Lung (tissue), 12 donors: ENCODE measurements around the gene XXYLT1. TPM values are rescaled to one million over a fixed set of nuclear protein-coding genes. Genes with fewer than 3 reads are reported as not detected.

Experiments used
- ATAC-seq: fragments of 200-7000 bp; cut with Tn5 transposase; one replicate; pipeline ENCODE4 v1.9.1; 2020; ENCODE audit warnings: moderate number of reproducible peaks; ENCODE audit not compliant: insufficient read depth, low FRiP score
- DNase-seq, 3 donors: peaks; one replicate each; pipeline ENCODE4 v3.0.0-alpha.2; 2013 to 2017
- H3K27ac ChIP-seq, 2 donors: one replicate each; pipeline ENCODE4 v1.5.1; 2013; ENCODE audit warnings: mild to moderate bottlenecking in 2 of 2, moderate library complexity in 2 of 2, control low read depth in 1 of 2, inconsistent platforms in 1 of 2, low read depth in 1 of 2, low read length in 1 of 2
- H3K27me3 ChIP-seq, 3 donors: one replicate each; pipeline ENCODE4 v1.5.1; 2013; ENCODE audit warnings: low read length in 2 of 3; ENCODE audit not compliant: control insufficient read depth in 3 of 3, insufficient read depth in 3 of 3
- H3K36me3 ChIP-seq, 4 donors: one replicate each; pipeline ENCODE4 v1.5.1; 2013; ENCODE audit warnings: low read length in 4 of 4, mild to moderate bottlenecking in 1 of 4, moderate library complexity in 1 of 4; ENCODE audit not compliant: control insufficient read depth in 4 of 4, insufficient read depth in 4 of 4
- H3K4me1 ChIP-seq, 5 donors: one replicate each; pipeline ENCODE4 v1.5.1; 2013; ENCODE audit warnings: low read length in 5 of 5, mild to moderate bottlenecking in 2 of 5, moderate library complexity in 1 of 5; ENCODE audit not compliant: control insufficient read depth in 5 of 5, insufficient read depth in 5 of 5
- H3K4me3 ChIP-seq: one replicate; pipeline ENCODE4 v1.5.1; 2013; ENCODE audit warnings: mild to moderate bottlenecking, control low read depth, moderate library complexity
- H3K9ac ChIP-seq, 2 donors: one replicate each; pipeline ENCODE4 v1.5.1; 2013; ENCODE audit warnings: low read length in 2 of 2, control low read depth in 1 of 2; ENCODE audit not compliant: insufficient read depth in 1 of 2
- H3K9me3 ChIP-seq, 4 donors: one replicate each; pipeline ENCODE4 v1.5.1; 2013; ENCODE audit warnings: low read length in 3 of 4, mild to moderate bottlenecking in 1 of 4, moderate library complexity in 1 of 4; ENCODE audit not compliant: control insufficient read depth in 4 of 4, insufficient read depth in 3 of 4
- WGBS, 2 donors: extraction: QIAGEN DNeasy Blood & Tissue Kit; methylation state at CpG; one replicate each; pipeline ENCODE4 v1.1.7; 2013; 5-methylcytosine and 5-hydroxymethylcytosine counted together
- polyA plus RNA-seq, 2 donors: library from polyadenylated mRNA; stranded (reverse); fragments of 200-250 nt; gene quantifications; one replicate each; pipeline ENCODE4 v1.2.1, GENCODE V29; 2013
- total RNA-seq, 2 donors: library from RNA; depleted of rRNA in 1 of 2; stranded (reverse); fragments of >200 nt in 1 of 2; gene quantifications; one replicate each; pipeline ENCODE4 v1.2.1, GENCODE V29; 2014 to 2021
- TF ChIP-seq, protein P1 (sequence below): IDR thresholded peaks from 2 replicates; pipeline ENCODE4 v1.5.1; 2012; ENCODE audit warnings: mild to moderate bottlenecking; ENCODE audit errors: control extremely low read depth, extremely low read depth
- donor health status: control.
- donor health status: control.
- donor health status: Bipolar disorder and iron deficiency.
- donor health status: healthy.
- donor health status: DM: yes; HTN: yes; CAD: no.

The XXYLT1 gene
- total and polyA plus RNA-seq, 4 donors = 4.7 to 15.4 (median 11.4) TPM

DNA sequence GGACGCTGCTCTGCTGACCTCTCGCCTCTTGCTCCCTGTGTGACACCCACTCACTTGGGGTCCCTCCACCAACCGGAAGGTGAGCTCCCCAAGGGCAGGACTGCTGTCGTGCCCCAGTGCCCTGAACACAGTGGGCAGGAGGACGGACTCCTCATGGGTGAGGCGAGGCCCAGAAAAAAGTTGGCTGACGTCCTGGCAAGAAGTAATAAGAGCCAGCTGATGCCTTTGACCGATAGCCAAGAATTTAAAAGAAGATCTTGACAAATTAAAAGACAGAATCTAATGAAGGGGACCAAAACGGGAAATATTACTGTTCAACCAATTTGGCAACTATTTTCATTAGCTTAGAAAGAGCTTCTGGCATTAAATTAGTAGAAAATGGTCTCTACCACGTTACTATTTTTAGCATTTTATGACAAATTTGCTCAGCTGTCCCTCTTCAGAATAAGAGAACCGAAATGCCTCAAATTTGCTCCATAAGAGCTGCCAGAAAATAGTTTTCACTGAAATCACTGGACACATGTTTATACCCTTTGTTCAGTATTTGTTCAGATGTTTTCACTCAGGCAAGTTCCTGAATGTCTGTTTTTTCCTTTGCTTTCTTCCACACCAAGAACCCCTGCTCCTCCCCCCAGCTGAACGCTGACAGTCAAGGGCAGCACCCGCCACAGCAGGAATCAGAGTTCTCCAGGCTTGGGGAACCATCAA, 60.5 kb downstream of the XXYLT1 start:
- H3K36me3 ChIP-seq = peaks cover 0 to 3% (median 0%) of the 10 kb centered on the region in 4 donors
- DNase-seq (peak; percentile 76 to 97 (median 96)), ATAC-seq (peak; percentile 10)
- peak overlapping the region in 1 of 2 donors; percentile 84 for H3K9ac ChIP-seq
- H3K9me3 ChIP-seq = no peaks in the 10 kb centered on the region
- H3K4me3 ChIP-seq = no peak overlapping the region
- H3K27me3 ChIP-seq = no peaks in the 10 kb centered on the region
- peak overlapping the region; percentile 42 to 88 for H3K27ac ChIP-seq
- peaks cover 0 to 44% (median 16%) of the 10 kb centered on the region in 5 donors for H3K4me1 ChIP-seq
- TF ChIP-seq, protein P1, sequence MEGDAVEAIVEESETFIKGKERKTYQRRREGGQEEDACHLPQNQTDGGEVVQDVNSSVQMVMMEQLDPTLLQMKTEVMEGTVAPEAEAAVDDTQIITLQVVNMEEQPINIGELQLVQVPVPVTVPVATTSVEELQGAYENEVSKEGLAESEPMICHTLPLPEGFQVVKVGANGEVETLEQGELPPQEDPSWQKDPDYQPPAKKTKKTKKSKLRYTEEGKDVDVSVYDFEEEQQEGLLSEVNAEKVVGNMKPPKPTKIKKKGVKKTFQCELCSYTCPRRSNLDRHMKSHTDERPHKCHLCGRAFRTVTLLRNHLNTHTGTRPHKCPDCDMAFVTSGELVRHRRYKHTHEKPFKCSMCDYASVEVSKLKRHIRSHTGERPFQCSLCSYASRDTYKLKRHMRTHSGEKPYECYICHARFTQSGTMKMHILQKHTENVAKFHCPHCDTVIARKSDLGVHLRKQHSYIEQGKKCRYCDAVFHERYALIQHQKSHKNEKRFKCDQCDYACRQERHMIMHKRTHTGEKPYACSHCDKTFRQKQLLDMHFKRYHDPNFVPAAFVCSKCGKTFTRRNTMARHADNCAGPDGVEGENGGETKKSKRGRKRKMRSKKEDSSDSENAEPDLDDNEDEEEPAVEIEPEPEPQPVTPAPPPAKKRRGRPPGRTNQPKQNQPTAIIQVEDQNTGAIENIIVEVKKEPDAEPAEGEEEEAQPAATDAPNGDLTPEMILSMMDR = no peak
- 44 to 61% methylated on average over 13 of the region's 13 CpGs for WGBS, 2 donors

DNA sequence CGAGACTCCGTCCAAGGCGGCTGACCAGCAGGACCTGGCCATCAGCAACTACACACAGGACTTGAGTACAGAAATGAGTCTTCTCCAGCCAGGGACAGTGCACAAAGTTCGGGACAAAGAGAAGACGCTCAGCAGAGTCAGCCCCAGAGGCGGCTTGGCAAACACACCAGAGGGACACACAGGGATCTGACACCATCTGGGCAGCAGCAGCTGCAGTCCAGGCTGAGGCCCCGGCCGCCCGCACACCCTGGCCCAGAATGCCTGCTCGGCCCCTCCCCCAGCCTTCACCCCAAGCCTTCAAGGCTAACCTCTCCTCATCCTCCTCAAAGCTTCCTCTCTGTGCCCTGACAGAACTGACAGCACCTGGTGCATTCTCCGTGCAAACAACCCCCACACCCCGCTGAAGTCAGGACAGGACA, 61.1 kb downstream of the XXYLT1 start:
- ATAC-seq (peak; percentile 13), DNase-seq (peak; percentile 89 to 92 (median 92))
- Histone ChIP-seq H3K36me3 (peaks cover 0 to 3% (median 0%) of the 10 kb centered on the region in 4 donors), H3K4me1 (peaks cover 0 to 47% (median 16%) of the 10 kb centered on the region in 5 donors), H3K9ac (peak overlapping the region in 1 of 2 donors; percentile 84), H3K27ac (peak overlapping the region; percentile 42 to 88), H3K4me3 (no peak overlapping the region), H3K27me3 (no peaks in the 10 kb centered on the region), H3K9me3 (no peaks in the 10 kb centered on the region)
- 62 to 83% methylated on average over 12 of the region's 12 CpGs for WGBS, 2 donors
- TF ChIP-seq, protein P1 = no peak

DNA sequence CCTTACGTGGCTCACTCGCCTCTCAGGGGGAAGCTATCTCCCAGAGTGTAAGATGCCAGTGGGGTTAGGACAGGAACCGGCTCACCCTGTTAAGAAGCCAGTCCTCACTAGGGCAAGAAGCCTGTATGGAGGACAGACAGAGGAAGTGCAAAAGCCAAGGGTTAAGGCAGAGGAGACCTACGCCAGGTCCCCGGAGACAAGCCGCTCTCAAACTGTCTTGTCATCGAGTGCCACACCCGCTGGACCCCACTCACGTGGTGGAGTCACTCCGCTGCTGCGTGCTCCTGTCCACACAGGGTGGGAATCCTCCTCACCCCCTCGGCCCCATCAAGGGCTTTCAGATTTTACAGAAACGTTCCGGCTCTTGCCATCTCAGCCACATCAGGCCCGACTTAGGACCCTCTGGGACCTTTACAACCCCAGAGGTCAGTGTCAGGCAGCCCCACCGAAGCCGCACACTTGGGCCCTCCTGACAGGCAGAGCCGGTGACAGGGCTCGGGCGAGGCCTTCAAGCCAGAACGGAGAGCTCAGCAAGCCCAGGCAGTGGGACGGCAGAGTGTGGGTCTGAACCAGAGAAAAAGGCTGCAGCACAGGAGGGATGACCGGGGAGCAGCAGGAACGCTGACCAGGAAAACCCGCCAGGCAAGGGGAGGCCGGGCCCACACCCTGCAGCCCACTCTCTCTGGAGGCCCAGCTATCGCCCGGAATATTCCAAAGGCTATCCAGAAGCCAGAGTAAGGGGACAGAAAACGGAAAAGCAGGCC, 61.7 kb downstream of the XXYLT1 start:
- ATAC-seq (no peak), DNase-seq (no peak)
- TF ChIP-seq, protein P1 = no peak
- H3K27ac ChIP-seq = peak overlapping the region in 1 of 2 donors; percentile 88
- peaks cover 0 to 3% (median 0%) of the 10 kb centered on the region in 4 donors for H3K36me3 ChIP-seq
- H3K9me3 ChIP-seq = no peaks in the 10 kb centered on the region
- peaks cover 0 to 53% (median 21%) of the 10 kb centered on the region in 5 donors for H3K4me1 ChIP-seq
- no peak overlapping the region for H3K4me3 ChIP-seq
- H3K9ac ChIP-seq = peak overlapping the region; percentile 5 to 71
- H3K27me3 ChIP-seq = no peaks in the 10 kb centered on the region
- 79 to 87% methylated on average over 29 of the region's 29 CpGs for WGBS, 2 donors
